ENCODE measurements around the gene PTRH1. TPM values are rescaled to one million over a fixed set of nuclear protein-coding genes. Genes with fewer than 3 reads are reported as not detected.

PTRH1 gene
- total RNA-seq, 3 donors from 2014 or later: 19.0 to 26.2 (median 23.3) TPM

DNA sequence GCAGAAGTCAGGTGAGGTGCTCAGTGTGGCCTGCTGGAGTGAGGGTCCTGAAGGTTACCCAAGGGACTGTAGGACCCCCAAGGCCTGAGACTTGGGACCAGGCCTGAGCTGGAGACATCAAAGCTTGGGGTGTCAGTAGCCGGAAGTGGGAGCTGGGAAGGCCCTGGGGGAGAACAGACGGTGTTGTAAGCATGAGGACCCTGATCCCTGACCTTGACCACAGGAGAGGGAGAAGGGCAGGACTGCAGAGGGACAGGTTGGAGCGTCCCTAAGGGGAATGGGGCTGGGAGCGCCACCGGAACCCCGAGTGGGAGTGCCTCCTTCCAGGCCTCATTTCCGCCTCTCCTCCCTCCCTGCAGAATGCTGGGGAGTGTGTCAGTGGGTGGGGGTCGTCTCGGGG lies 949 bp upstream of the PTRH1 start:
- intact Hi-C loops (cut with DNase I; ENCODE audit: low total_unique reads): no loop called here
- H3K4me3 ChIP-seq: peak overlapping the region; percentile 73 to 88 (median 75)

GRCh38 chr9:127714951-127715469 lies 453 bp downstream of the PTRH1 start:
- Histone ChIP-seq H3K4me1 (peaks cover 3 to 5% of the 10 kb centered on the region in 2 donors), H3K27ac (peak overlapping the region; percentile 86 to 87), H3K36me3 (no peaks in the 10 kb centered on the region), H3K9me3 (no peaks in the 10 kb centered on the region), H3K4me3 (peak overlapping the region; percentile 73 to 88 (median 75)), H3K27me3 (no peaks in the 10 kb centered on the region)
- TF ChIP-seq POLR2A (IDR thresholded peaks at IDR 0.05): no peak
- TF ChIP-seq, protein P1, sequence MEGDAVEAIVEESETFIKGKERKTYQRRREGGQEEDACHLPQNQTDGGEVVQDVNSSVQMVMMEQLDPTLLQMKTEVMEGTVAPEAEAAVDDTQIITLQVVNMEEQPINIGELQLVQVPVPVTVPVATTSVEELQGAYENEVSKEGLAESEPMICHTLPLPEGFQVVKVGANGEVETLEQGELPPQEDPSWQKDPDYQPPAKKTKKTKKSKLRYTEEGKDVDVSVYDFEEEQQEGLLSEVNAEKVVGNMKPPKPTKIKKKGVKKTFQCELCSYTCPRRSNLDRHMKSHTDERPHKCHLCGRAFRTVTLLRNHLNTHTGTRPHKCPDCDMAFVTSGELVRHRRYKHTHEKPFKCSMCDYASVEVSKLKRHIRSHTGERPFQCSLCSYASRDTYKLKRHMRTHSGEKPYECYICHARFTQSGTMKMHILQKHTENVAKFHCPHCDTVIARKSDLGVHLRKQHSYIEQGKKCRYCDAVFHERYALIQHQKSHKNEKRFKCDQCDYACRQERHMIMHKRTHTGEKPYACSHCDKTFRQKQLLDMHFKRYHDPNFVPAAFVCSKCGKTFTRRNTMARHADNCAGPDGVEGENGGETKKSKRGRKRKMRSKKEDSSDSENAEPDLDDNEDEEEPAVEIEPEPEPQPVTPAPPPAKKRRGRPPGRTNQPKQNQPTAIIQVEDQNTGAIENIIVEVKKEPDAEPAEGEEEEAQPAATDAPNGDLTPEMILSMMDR (IDR thresholded peaks at IDR 0.05): no peak
- no peak for TF ChIP-seq POLR2AphosphoS5 (IDR thresholded peaks at IDR 0.05)
- intact Hi-C loops (cut with DNase I; ENCODE audit: low total_unique reads): loop anchor here (1.0 kb wide), 1 partner anchor 110 kb away; no protein-coding TSS in a partner anchor
- no peak for DNase-seq (ENCODE audit: low spot score in 2 of 2)

More for the DNA sequence above, 949 bp upstream of the PTRH1 start:
- DNase-seq (ENCODE audit: low spot score in 2 of 2): no peak
- peaks cover 3 to 5% of the 10 kb centered on the region in 2 donors for H3K4me1 ChIP-seq
- peak overlapping the region; percentile 86 to 87 for H3K27ac ChIP-seq
- no peaks in the 10 kb centered on the region for H3K27me3 ChIP-seq
- no peaks in the 10 kb centered on the region for H3K36me3 ChIP-seq
- H3K9me3 ChIP-seq: no peaks in the 10 kb centered on the region
- no peak for TF ChIP-seq POLR2A (IDR thresholded peaks at IDR 0.05)
- no peak for TF ChIP-seq POLR2AphosphoS5 (IDR thresholded peaks at IDR 0.05)
- TF ChIP-seq, protein P1 (IDR thresholded peaks at IDR 0.05): no peak

DNA sequence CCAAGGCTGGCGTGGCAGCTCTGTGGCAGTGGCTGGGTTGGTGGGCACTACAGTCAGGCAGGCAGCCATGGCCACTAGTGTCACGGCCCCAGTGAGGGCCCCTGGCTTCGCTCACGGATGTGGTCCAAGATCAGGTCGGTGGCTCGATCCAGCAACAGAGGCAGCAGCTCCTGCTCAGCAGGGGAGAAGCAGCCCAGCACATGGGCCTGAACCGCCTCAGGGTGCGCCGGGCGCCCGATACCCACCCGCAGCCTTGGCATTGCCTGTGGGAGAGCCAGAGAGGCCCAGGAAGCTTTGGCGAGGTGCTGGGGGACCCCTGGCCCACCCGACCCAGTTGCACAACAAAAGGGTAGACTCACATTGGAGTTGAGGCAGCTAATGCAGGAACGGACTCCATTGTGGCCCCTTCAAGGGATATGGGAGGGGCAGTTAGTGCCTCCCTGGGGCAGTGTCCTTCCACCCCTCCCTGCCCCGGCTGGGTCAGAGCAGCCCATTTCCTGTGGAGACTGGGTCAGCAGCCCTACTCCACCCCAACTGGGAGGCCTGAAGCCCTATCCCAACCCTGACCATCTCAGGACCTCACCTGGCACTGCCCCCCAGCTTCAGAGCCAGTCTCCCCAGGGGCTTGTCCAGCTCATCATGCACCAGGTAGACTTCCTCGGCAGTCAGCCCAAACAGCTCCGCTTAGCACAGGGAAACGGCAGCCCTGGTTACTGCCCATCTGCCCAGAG lies 1.3 kb downstream of the PTRH1 start:
- H3K27ac ChIP-seq: no peak overlapping the region

GRCh38 chr9:127712867-127713266 lies 2.6 kb downstream of the PTRH1 start:
- Histone ChIP-seq H3K4me1 (peaks cover 3 to 5% of the 10 kb centered on the region in 2 donors), H3K27ac (no peak overlapping the region), H3K4me3 (no peak overlapping the region), H3K27me3 (no peaks in the 10 kb centered on the region), H3K36me3 (no peaks in the 10 kb centered on the region), H3K9me3 (no peaks in the 10 kb centered on the region)
- intact Hi-C loops (cut with DNase I; ENCODE audit: low total_unique reads): no loop called here
- TF ChIP-seq, protein P1 (IDR thresholded peaks at IDR 0.05): no peak
- TF ChIP-seq POLR2A (IDR thresholded peaks at IDR 0.05): no peak
- no peak for TF ChIP-seq POLR2AphosphoS5 (IDR thresholded peaks at IDR 0.05)
- no peak for DNase-seq (ENCODE audit: low spot score in 2 of 2)

More for the DNA sequence above, 1.3 kb downstream of the PTRH1 start:
- no peaks in the 10 kb centered on the region for H3K9me3 ChIP-seq
- H3K4me1 ChIP-seq: peaks cover 3 to 5% of the 10 kb centered on the region in 2 donors
- H3K27me3 ChIP-seq: no peaks in the 10 kb centered on the region
- TF ChIP-seq, protein P1 (IDR thresholded peaks at IDR 0.05): no peak
- no peak for TF ChIP-seq POLR2A (IDR thresholded peaks at IDR 0.05)
- no peak for TF ChIP-seq POLR2AphosphoS5 (IDR thresholded peaks at IDR 0.05)
- intact Hi-C loops (cut with DNase I; ENCODE audit: low total_unique reads): loop anchor here (1.0 kb wide), 1 partner anchor 109 kb away; no protein-coding TSS in a partner anchor
- DNase-seq (ENCODE audit: low spot score in 2 of 2): no peak
- H3K36me3 ChIP-seq: no peaks in the 10 kb centered on the region
- H3K4me3 ChIP-seq: peak overlapping the region; percentile 73 to 88 (median 75)

DNA sequence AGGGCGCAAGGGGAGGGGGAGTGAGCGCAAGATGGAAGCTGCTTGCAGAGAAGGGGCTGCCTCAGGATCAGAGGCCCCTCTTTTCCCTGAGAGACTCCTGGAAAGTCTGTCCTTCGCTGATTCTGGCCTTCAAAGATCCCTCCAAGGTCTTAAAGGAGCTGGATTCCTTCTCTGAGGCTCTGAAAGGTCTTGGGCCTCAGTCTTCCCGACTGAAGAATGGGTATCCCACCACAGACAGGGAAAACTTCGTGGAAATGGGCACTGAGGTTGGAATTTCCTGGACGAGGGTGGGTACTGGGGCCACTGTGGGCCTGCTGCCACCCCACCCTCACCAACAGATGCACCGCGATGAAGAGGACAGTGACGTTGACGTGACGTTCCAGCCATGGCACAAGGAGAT lies 3.1 kb downstream of the PTRH1 start:
- TF ChIP-seq, protein P1 (IDR thresholded peaks at IDR 0.05): no peak
- no peak for TF ChIP-seq POLR2A (IDR thresholded peaks at IDR 0.05)
- no peak for TF ChIP-seq POLR2AphosphoS5 (IDR thresholded peaks at IDR 0.05)
- Histone ChIP-seq H3K27me3 (no peaks in the 10 kb centered on the region), H3K27ac (no peak overlapping the region), H3K36me3 (no peaks in the 10 kb centered on the region), H3K4me3 (no peak overlapping the region), H3K9me3 (no peaks in the 10 kb centered on the region), H3K4me1 (peaks cover 3 to 5% of the 10 kb centered on the region in 2 donors)
- no peak for DNase-seq (ENCODE audit: low spot score in 2 of 2)
- intact Hi-C loops (cut with DNase I; ENCODE audit: low total_unique reads): no loop called here
